CD4-positive, alpha-beta T cell treated with Interleukin-4 for 1 hour (primary cell): Measurements from ENCODE around the gene CFAP126.
"Not testable (repeated sequence)": the region's sequence is repeated elsewhere in the genome, so short reads cannot be mapped to it uniquely, and the experiment has no call there.

Source experiments
- DNase-seq, 2 donors: peaks; one replicate each; pipeline ENCODE4 v3.0.0-alpha.2; 2020 to 2022

CFAP126 gene

GRCh38 chr1:161379071-161379470 is 11.4 kb upstream of the CFAP126 start:
- DNase-seq, result no peak

GRCh38 chr1:161378014-161378413 is 10.3 kb upstream of the CFAP126 start:
- DNase-seq, result no peak

- no peak for DNase-seq
These were observed 6.7 kb upstream of the CFAP126 start for GRCh38 chr1:161374373-161374772.

DNA sequence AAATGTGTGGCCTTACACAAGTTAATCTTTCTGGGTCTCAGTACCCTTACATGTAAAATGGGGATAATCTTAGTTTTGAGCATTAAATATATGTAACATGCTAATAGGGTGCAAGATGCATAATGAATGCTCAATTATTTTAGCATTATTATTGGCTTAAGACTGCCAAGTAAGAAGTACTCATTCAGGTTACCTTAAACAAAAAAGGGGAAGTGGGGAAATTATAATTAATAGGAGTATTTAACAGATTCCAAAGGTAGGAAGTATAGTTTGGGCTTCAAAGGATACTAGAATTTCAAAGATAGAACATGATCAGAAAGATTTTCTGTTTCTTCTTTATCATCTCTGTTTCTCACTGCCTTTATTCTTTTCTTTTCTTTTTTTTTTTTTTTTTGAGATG is 5.8 kb upstream of the CFAP126 start:
- no peak for DNase-seq

DNA sequence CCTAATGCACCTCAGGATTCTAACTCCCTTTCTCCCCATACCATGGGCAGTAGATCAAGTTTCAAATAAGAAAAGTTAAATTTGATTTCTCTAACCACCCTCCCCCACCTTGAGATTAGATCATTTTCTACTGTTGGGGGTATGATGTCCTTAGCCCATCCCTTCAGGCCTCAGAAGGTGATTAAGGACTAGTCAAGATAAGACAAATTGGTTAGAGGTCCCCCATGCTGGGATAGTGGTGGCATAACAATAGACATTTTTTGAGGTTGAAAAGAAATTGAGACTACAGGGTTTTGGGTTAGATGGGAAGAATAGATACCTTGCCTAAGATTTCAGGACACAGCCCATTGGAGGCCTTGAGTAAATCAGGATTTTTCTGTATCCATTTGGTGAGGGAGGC is 2.5 kb downstream of the CFAP126 start:
- no peak for DNase-seq

DNA sequence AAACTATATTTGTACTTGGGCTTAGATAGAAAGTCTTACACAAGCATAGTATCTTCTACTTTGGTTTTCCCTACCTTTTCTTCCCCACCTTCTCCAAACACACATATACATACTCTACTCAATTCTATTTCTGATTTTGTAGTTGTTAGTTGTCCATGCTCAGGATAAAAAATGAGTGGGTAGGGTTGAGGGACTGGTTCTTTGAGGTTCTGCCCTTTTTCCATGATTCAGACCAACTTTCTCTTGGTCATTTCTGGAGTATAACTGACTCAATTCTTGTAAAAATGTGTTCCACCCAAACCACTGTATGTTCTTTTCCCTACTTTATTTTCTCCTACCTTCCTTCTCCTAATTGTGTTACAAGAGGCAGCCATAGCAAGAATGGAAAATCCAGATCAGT is 3.3 kb downstream of the CFAP126 start:
- no peak for DNase-seq

GRCh38 chr1:161359291-161359690 is 8.4 kb downstream of the CFAP126 start:
- no peak for DNase-seq

DNA sequence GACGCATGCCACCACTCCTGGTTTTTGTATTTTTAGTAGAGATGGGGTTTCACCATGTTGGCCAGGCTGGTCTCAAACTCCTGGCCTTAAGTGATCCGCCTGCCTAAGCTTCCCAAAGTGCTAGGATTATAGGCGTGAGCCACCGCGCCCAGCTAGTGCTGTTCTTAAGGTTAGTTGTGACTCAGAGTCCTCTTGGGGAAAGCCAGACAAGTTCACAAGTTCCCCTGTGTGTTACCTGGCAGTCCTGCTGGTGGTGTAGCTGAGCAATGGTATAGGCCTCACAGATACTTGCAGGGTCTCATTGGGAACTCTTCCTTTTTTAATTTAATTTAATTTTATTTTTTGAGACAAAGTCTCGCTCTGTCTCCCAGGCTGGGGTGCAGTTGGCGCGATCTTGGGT is 10.6 kb downstream of the CFAP126 start:
- no peak for DNase-seq

- DNase-seq, result no peak
These were observed 16.2 kb downstream of the CFAP126 start for GRCh38 chr1:161351482-161351881.

DNA sequence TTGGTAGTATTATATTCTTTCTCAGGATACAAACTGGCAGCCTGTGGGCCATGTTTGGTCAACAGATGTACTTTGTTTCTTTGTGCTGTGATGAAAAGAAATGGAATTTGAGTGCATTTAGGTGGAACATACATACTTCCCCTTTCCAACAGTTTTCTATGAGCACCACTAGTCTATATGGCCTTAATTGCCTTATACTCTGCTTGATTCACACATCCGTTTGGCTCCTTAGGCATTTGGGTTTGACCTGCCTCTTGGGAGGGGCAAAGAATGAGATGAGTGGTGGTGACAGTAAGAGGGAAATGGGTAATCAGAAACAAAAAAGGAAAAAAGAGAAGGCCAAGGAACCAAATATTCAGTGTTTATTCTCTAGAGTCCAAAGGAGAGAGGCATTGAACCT is 17.0 kb downstream of the CFAP126 start:
- DNase-seq, result no peak

DNA sequence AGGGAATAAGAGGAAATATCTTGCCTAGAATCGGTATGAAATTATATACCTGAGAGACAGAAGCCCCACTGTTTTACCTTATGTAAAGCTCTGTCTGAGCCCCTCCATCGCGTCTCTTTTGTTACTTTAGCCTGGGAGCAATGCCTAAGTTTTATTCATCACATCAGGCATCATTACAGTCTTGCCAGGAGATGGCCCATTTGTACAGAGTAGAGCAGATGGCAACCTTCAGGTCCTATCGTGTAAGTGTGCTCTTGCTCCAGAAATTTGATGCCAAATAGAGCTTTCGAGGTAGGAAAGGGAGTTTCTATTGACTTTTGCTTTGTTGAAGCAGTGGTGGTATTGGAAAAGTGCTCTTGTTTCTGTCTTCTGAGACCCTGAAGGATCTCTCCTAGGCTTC is 24.9 kb downstream of the CFAP126 start:
- DNase-seq, result no peak

- DNase-seq, result no peak
These were observed 25.5 kb downstream of the CFAP126 start for GRCh38 chr1:161342177-161342576.

GRCh38 chr1:161335796-161336195 is 31.9 kb downstream of the CFAP126 start:
- no peak for DNase-seq

- no peak for DNase-seq
These were observed 34.5 kb downstream of the CFAP126 start for GRCh38 chr1:161333166-161333565.

- DNase-seq, result no peak
These were observed 37.3 kb downstream of the CFAP126 start for GRCh38 chr1:161330346-161330745.

GRCh38 chr1:161324020-161324419 is 43.7 kb downstream of the CFAP126 start:
- peak in 1 of 2 donors; percentile 30 for DNase-seq

DNA sequence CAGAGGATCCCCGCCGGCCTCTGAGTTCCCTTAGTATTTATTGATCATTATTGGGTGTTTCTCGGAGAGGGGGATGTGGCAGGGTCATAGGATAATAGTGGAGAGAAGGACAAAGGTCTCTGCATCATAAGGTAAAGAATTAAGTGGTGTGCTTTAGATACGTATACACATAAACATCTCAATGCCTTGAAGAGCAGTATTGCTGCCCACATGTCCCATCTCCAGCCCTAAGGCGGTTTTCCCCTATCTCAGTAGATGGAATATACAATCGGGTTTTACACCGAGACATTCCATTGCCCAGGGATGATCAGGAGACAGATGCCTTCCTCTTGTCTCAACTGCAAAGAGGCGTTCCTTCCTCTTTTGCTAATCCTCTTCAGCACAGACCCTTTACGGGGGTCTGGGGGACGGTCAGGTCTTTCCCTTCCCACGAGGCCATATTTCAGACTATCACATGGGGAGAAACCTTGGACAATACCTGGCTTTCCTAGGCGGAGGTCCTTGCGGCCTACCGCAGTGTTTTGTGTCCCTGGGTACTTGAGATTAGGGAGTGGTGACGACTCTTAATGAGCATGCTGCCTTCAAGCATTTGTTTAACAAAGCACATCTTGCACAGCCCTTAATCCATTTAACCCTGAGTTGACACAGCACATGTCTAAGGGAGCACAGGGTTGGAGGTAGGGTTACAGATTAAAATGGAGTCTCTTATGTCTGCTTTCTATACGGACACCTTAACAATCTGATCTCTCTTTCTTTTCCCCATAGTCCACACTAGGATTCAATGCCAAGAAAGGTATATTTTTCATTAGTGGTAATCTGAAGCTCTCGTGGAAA is 51.6 kb downstream of the CFAP126 start:
- not testable (repeated sequence) for DNase-seq
